Measurements from ENCODE around the gene GSG1L.

The GSG1L gene

DNA sequence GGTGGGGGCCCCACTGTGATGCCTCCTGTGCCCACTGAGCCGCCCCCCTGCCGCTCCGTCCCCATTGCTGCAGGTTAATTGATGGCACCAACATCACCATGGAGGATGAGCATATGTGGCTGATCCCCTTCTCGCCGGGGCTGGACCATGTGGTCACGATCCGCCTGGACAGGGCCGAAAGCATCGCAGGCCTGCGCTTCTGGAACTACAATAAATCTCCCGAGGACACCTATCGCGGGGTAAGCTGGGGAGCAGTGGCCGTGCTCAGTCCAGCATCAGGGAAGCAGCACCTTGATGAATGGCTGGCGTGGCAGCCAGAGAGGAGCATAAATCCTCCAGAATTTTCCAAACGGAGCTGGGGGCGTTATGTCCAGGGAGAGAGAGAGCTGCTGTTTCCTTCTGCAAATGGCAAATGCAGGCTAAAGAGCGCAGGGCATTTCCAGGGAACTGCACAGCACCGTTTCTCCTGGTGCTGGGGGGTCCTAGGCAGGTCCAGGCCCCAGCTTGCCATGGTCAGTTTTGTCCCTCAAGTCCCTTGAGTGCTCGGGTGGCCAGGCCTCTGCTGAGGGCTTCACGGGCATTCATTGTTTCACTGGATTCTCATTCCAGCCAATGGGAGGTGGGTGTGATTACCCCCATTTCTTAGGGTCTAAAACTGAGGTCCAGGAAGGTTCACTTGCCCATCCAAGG is 297.1 kb downstream of the GSG1L start:
- H3K4me3 ChIP-seq (ENCODE audit: low read depth in 1 of 5, low read length in 5 of 5) = no peak overlapping the region
- H3K27ac ChIP-seq (ENCODE audit: low read depth, low read length) = no peak overlapping the region
- H3K27me3 ChIP-seq (ENCODE audit: control insufficient read depth in 5 of 5, insufficient read depth in 4 of 5, low read length in 5 of 5) = no peaks in the 10 kb centered on the region
- H3K9ac ChIP-seq (ENCODE audit: low read length in 5 of 5) = no peak overlapping the region
- peaks cover 12 to 77% (median 67%) of the 10 kb centered on the region in 5 donors for H3K36me3 ChIP-seq (ENCODE audit: control insufficient read depth in 5 of 5, insufficient read depth in 5 of 5, low read length in 5 of 5)
- peaks cover 0 to 3% (median 0%) of the 10 kb centered on the region in 5 donors for H3K4me1 ChIP-seq (ENCODE audit: control insufficient read depth in 5 of 5, insufficient read depth in 5 of 5, low read length in 5 of 5)
- H3K9me3 ChIP-seq (ENCODE audit: control insufficient read depth in 5 of 5, low read length in 5 of 5) = no peaks in the 10 kb centered on the region

DNA sequence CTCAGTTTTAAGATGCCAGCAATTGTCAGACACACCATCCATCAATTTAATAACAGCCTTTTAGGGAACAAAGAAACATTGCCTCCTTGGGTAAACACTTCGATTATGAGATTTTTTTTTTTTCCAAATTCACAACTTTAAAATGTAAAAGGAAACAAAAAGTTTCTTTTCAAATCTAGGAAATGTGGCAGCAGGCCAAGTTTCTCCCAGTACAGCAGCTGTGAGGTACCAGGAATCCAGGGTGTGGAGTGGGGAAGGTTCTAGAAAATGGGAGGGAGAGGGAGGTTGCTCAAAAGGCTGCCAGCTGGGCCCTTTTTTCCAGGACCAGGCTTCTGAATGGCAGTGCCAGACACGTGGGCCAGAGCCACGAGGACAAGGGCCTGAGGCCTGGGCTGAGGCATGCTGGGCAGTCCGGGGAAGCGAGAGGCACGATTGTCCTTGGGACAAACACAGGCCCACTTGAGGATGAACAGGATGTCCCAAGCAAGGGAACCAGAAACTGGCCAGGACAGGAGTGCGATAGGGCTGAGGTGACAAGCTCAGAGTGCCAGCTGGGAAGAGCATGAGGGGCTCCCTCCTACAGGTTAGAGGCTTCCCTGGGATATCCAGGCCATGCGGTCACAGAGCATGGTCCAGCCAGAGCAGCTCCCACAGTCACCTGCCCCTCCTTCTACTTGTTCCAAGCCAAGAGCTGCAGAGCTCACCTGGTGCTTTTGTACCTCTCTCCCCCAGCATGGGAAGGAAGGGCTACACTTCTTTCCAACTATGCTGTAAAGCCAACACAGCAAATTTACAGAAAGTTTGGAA is 298.4 kb downstream of the GSG1L start:
- Histone ChIP-seq H3K27ac (ENCODE audit: low read depth, low read length) (no peak overlapping the region), H3K36me3 (ENCODE audit: control insufficient read depth in 5 of 5, insufficient read depth in 5 of 5, low read length in 5 of 5) (peaks cover 12 to 70% (median 58%) of the 10 kb centered on the region in 5 donors), H3K4me1 (ENCODE audit: control insufficient read depth in 5 of 5, insufficient read depth in 5 of 5, low read length in 5 of 5) (peaks cover 0 to 3% (median 0%) of the 10 kb centered on the region in 5 donors), H3K27me3 (ENCODE audit: control insufficient read depth in 5 of 5, insufficient read depth in 4 of 5, low read length in 5 of 5) (no peaks in the 10 kb centered on the region), H3K9ac (ENCODE audit: low read length in 5 of 5) (no peak overlapping the region), H3K4me3 (ENCODE audit: low read depth in 1 of 5, low read length in 5 of 5) (no peak overlapping the region), H3K9me3 (ENCODE audit: control insufficient read depth in 5 of 5, low read length in 5 of 5) (no peaks in the 10 kb centered on the region)

GRCh38 chr16:27764427-27764826 is 299.1 kb downstream of the GSG1L start:
- Histone ChIP-seq H3K36me3 (ENCODE audit: control insufficient read depth in 5 of 5, insufficient read depth in 5 of 5, low read length in 5 of 5) (peaks cover 12 to 65% (median 52%) of the 10 kb centered on the region in 5 donors), H3K4me3 (ENCODE audit: low read depth in 1 of 5, low read length in 5 of 5) (no peak overlapping the region), H3K9me3 (ENCODE audit: control insufficient read depth in 5 of 5, low read length in 5 of 5) (no peaks in the 10 kb centered on the region), H3K27me3 (ENCODE audit: control insufficient read depth in 5 of 5, insufficient read depth in 4 of 5, low read length in 5 of 5) (no peaks in the 10 kb centered on the region), H3K27ac (ENCODE audit: low read depth, low read length) (no peak overlapping the region), H3K4me1 (ENCODE audit: control insufficient read depth in 5 of 5, insufficient read depth in 5 of 5, low read length in 5 of 5) (peaks cover 0 to 3% (median 0%) of the 10 kb centered on the region in 5 donors), H3K9ac (ENCODE audit: low read length in 5 of 5) (no peak overlapping the region)

- Histone ChIP-seq H3K36me3 (ENCODE audit: control insufficient read depth in 5 of 5, insufficient read depth in 5 of 5, low read length in 5 of 5) (peaks cover 12 to 49% (median 40%) of the 10 kb centered on the region in 5 donors), H3K9me3 (ENCODE audit: control insufficient read depth in 5 of 5, low read length in 5 of 5) (no peaks in the 10 kb centered on the region), H3K4me3 (ENCODE audit: low read depth in 1 of 5, low read length in 5 of 5) (no peak overlapping the region), H3K27ac (ENCODE audit: low read depth, low read length) (no peak overlapping the region), H3K4me1 (ENCODE audit: control insufficient read depth in 5 of 5, insufficient read depth in 5 of 5, low read length in 5 of 5) (peaks cover 0 to 5% (median 2%) of the 10 kb centered on the region in 5 donors), H3K27me3 (ENCODE audit: control insufficient read depth in 5 of 5, insufficient read depth in 4 of 5, low read length in 5 of 5) (no peaks in the 10 kb centered on the region), H3K9ac (ENCODE audit: low read length in 5 of 5) (no peak overlapping the region)
Measured at GRCh38 chr16:27762441-27762840, 301.1 kb downstream of the GSG1L start.

DNA sequence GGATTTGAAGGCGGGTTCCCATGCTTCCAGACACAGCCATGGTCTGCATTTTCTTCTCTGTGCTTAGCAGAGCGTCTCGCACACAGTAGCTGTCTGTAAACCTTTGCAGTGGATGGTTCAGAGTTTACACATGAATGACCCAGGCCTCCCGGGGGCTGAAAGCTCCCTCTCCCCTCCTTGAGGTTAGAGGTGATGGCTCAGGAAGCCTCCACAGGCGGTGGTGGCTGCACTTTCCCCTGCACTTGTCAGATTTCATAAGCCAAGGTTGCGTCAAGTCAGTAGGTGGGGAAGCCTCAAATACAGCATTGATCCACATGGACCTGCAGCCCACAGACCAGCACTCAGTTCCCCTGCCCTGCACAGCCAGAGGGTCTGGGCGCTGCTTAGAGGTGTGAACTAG is 301.7 kb downstream of the GSG1L start:
- peaks cover 0 to 8% (median 3%) of the 10 kb centered on the region in 5 donors for H3K4me1 ChIP-seq (ENCODE audit: control insufficient read depth in 5 of 5, insufficient read depth in 5 of 5, low read length in 5 of 5)
- H3K27me3 ChIP-seq (ENCODE audit: control insufficient read depth in 5 of 5, insufficient read depth in 4 of 5, low read length in 5 of 5) = no peaks in the 10 kb centered on the region
- no peak overlapping the region for H3K27ac ChIP-seq (ENCODE audit: low read depth, low read length)
- no peak overlapping the region for H3K9ac ChIP-seq (ENCODE audit: low read length in 5 of 5)
- H3K9me3 ChIP-seq (ENCODE audit: control insufficient read depth in 5 of 5, low read length in 5 of 5) = no peaks in the 10 kb centered on the region
- H3K36me3 ChIP-seq (ENCODE audit: control insufficient read depth in 5 of 5, insufficient read depth in 5 of 5, low read length in 5 of 5) = peaks cover 12 to 50% (median 40%) of the 10 kb centered on the region in 5 donors
- no peak overlapping the region for H3K4me3 ChIP-seq (ENCODE audit: low read depth in 1 of 5, low read length in 5 of 5)

DNA sequence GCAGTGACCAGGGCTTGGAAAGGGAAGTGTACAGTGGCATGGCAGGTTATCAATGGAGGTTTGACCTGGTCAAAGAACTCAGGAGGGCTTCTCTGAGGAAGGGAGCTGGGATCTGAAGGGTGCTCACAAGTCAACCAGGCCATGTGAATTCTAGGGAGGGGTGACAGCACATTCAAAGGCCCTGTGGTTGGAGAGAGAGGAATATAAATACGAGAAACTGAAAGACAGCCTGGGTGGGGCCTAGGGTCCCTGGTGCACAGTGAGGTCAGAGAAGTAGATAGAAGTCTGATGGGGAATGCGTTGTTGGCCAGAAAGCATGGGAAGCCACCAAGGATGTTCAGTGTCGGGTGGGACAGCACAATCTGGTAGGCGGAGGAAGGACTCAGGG is 302.7 kb downstream of the GSG1L start:
- H3K9me3 ChIP-seq (ENCODE audit: control insufficient read depth in 5 of 5, low read length in 5 of 5) = no peaks in the 10 kb centered on the region
- no peak overlapping the region for H3K27ac ChIP-seq (ENCODE audit: low read depth, low read length)
- no peak overlapping the region for H3K4me3 ChIP-seq (ENCODE audit: low read depth in 1 of 5, low read length in 5 of 5)
- peaks cover 12 to 50% (median 33%) of the 10 kb centered on the region in 5 donors for H3K36me3 ChIP-seq (ENCODE audit: control insufficient read depth in 5 of 5, insufficient read depth in 5 of 5, low read length in 5 of 5)
- peaks cover 0 to 8% (median 3%) of the 10 kb centered on the region in 5 donors for H3K4me1 ChIP-seq (ENCODE audit: control insufficient read depth in 5 of 5, insufficient read depth in 5 of 5, low read length in 5 of 5)
- no peaks in the 10 kb centered on the region for H3K27me3 ChIP-seq (ENCODE audit: control insufficient read depth in 5 of 5, insufficient read depth in 4 of 5, low read length in 5 of 5)
- no peak overlapping the region for H3K9ac ChIP-seq (ENCODE audit: low read length in 5 of 5)

- peaks cover 0 to 8% (median 3%) of the 10 kb centered on the region in 5 donors for H3K4me1 ChIP-seq (ENCODE audit: control insufficient read depth in 5 of 5, insufficient read depth in 5 of 5, low read length in 5 of 5)
- H3K27me3 ChIP-seq (ENCODE audit: control insufficient read depth in 5 of 5, insufficient read depth in 4 of 5, low read length in 5 of 5) = no peaks in the 10 kb centered on the region
- H3K36me3 ChIP-seq (ENCODE audit: control insufficient read depth in 5 of 5, insufficient read depth in 5 of 5, low read length in 5 of 5) = peaks cover 12 to 46% (median 28%) of the 10 kb centered on the region in 5 donors
- H3K9ac ChIP-seq (ENCODE audit: low read length in 5 of 5) = no peak overlapping the region
- H3K4me3 ChIP-seq (ENCODE audit: low read depth in 1 of 5, low read length in 5 of 5) = no peak overlapping the region
- no peaks in the 10 kb centered on the region for H3K9me3 ChIP-seq (ENCODE audit: control insufficient read depth in 5 of 5, low read length in 5 of 5)
- no peak overlapping the region for H3K27ac ChIP-seq (ENCODE audit: low read depth, low read length)
Measured at GRCh38 chr16:27759967-27760788, 303.3 kb downstream of the GSG1L start.

GRCh38 chr16:27759301-27759871 is 304.1 kb downstream of the GSG1L start:
- Histone ChIP-seq H3K4me1 (ENCODE audit: control insufficient read depth in 5 of 5, insufficient read depth in 5 of 5, low read length in 5 of 5) (peaks cover 0 to 8% (median 3%) of the 10 kb centered on the region in 5 donors), H3K27ac (ENCODE audit: low read depth, low read length) (no peak overlapping the region), H3K9me3 (ENCODE audit: control insufficient read depth in 5 of 5, low read length in 5 of 5) (no peaks in the 10 kb centered on the region), H3K36me3 (ENCODE audit: control insufficient read depth in 5 of 5, insufficient read depth in 5 of 5, low read length in 5 of 5) (peaks cover 8 to 46% (median 25%) of the 10 kb centered on the region in 5 donors), H3K4me3 (ENCODE audit: low read depth in 1 of 5, low read length in 5 of 5) (no peak overlapping the region), H3K9ac (ENCODE audit: low read length in 5 of 5) (no peak overlapping the region), H3K27me3 (ENCODE audit: control insufficient read depth in 5 of 5, insufficient read depth in 4 of 5, low read length in 5 of 5) (no peaks in the 10 kb centered on the region)

GRCh38 chr16:27758544-27758943 is 305.0 kb downstream of the GSG1L start:
- Histone ChIP-seq H3K27me3 (ENCODE audit: control insufficient read depth in 5 of 5, insufficient read depth in 4 of 5, low read length in 5 of 5) (no peaks in the 10 kb centered on the region), H3K9ac (ENCODE audit: low read length in 5 of 5) (no peak overlapping the region), H3K36me3 (ENCODE audit: control insufficient read depth in 5 of 5, insufficient read depth in 5 of 5, low read length in 5 of 5) (peaks cover under 1 to 49% (median 24%) of the 10 kb centered on the region in 5 donors), H3K9me3 (ENCODE audit: control insufficient read depth in 5 of 5, low read length in 5 of 5) (no peaks in the 10 kb centered on the region), H3K4me1 (ENCODE audit: control insufficient read depth in 5 of 5, insufficient read depth in 5 of 5, low read length in 5 of 5) (peaks cover 0 to 8% (median 3%) of the 10 kb centered on the region in 5 donors), H3K4me3 (ENCODE audit: low read depth in 1 of 5, low read length in 5 of 5) (no peak overlapping the region), H3K27ac (ENCODE audit: low read depth, low read length) (no peak overlapping the region)

Measured in subcutaneous abdominal adipose tissue (tissue), 5 donors.